EH (cell line): Measurements from ENCODE around the gene MRPS35.

Experiments
- DNase-seq: peaks from one replicate; pipeline ENCODE4 v3.0.0-alpha.2; 2015; ENCODE audit warnings: low read depth

MRPS35 gene

GRCh38 chr12:27772328-27773049, 61.9 kb downstream of the MRPS35 start:
- peak; percentile 81 for DNase-seq

DNA sequence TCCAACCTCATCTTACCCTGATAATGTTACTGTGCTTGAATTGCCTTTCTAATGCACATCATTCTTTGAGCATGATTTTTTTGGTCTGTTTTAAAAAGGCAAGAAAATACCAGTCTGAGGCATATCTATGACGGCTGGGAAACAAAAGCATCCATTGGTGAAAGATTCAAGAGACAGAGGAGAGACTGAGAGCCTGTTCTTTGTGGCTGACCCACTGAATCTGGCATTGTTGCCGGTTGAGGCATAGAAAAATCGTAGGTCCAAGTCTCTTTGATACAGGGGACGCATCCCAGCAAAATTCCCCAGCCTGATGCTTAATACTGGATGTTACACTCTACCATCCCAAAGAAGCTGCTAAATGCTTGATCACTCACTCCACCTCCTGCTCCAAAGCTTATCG, 66.5 kb downstream of the MRPS35 start:
- DNase-seq: no peak

- DNase-seq: no peak
These were observed 67.6 kb downstream of the MRPS35 start for GRCh38 chr12:27778206-27778605.

DNA sequence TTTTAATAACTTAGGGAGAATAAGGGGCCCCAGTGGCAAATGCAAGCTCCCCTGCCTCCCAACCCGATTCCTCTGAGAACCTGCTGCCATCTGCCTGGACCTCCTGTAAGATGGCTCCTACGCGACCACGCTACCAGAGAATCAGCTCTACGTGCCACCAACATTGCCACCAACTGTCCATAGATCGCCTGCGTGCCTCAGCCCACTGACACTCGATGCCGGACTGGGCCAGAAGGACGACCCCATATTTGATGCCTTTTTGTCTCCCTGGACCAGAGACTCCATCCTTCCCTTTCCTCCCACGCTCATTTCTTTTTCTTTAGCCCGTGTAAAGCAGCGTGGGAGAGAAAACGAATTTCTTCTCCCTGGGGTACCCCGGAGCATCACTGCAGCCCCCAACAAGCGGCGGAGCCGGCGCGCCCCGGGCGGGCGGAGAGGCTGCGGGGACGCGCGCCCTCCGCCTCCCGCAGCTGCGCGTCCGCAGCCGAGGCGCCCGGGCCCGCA, 68.8 kb downstream of the MRPS35 start:
- DNase-seq: peak; percentile 41

DNA sequence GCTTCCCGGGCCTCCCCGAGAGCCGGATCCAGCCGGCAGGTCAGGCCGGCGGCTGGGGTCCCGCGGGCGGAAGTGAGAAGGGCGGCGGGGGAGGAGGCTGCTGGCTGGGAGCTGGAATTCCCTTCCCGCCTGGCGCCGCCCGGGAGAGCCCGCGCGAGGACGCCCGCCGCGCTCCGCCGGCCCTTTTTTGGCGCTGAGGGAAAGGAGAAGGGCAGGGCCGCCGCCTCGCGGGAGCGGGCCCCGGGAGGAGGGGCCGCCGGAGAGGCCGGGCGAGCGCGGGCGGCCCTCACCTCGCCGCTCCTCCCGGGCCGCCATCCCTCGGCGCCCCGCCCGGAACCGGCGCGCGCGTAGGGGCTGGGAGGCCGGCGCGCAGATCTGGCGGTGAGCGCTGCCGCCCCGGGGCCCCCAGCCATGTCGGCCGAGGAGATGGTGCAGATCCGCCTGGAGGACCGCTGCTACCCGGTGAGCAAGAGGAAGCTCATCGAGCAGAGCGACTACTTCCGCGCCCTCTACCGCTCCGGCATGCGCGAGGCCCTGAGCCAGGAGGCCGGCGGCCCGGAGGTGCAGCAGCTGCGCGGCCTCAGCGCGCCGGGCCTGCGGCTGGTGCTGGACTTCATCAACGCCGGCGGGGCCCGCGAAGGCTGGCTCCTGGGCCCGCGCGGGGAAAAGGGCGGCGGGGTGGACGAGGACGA, 69.4 kb downstream of the MRPS35 start, which contains the start of the genes KLHL42 and MANSC4:
Gene KLHL42 (plus strand): TSS at position 314 of the 692 bp plus-strand sequence. CDS start 98 bp downstream, at position 412.
Gene MANSC4 (minus strand): TSS at position 317 of the 692 bp plus-strand sequence. CDS start 8,960 bp downstream, outside the sequence.
- DNase-seq: peak; percentile 83

GRCh38 chr12:27780612-27781408, 70.2 kb downstream of the MRPS35 start:
- peak; percentile 75 for DNase-seq

DNA sequence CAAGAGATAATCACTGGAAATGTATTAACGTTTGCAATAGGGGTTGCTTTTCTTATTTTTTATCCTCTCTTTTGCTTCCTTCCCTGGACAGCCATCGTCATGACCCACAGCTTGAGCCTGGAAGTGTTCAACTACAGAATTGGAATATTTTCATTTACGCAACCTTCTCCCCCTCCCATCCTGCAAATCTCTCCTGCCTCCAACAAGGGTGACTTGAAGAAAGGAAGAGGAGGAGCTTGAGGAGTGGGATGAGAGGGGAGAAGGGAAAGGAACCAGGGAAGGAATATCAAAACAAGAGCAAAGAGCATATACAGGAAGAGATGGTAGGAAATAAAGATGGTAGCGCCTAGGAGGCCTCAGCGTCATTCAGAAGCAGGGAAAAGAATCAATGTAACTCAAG, 71.0 kb downstream of the MRPS35 start:
- peak; percentile 29 for DNase-seq

- no peak for DNase-seq
These were observed 71.8 kb downstream of the MRPS35 start for GRCh38 chr12:27782481-27782880.

DNA sequence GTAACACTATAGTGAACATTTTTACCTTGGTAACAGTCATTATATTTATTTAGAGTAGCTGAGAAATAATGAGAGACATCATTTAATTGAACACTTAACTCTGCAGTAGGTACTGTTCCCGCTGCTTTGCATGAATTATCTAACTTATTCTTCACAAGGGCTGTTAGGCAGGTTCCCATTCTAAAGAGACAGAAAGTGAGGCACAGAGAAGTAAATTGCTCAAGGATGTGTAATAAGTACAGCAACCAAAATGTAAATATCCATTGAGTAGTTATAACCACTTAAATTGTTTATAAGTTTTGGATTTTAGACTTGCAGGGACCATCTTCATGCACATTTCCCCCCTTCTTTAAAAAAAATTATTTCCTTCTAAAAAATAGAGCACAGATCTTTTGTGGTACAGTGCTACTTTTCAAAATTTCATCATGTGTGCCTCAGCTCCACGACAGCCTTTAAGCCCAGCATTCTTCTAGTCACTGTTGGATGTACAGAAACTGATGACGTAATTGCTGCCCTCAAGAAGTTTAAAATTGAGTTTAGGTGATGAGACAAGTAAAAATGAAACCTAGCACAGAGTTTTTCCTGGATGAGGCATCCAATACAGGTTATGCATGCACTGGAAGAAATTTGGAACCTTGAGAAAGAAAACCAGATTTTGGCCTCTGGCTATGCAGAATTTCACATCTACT, 75.4 kb downstream of the MRPS35 start:
- DNase-seq: peak; percentile 74

- peak; percentile 46 for DNase-seq
These were observed 76.9 kb downstream of the MRPS35 start for GRCh38 chr12:27787559-27787958.

DNA sequence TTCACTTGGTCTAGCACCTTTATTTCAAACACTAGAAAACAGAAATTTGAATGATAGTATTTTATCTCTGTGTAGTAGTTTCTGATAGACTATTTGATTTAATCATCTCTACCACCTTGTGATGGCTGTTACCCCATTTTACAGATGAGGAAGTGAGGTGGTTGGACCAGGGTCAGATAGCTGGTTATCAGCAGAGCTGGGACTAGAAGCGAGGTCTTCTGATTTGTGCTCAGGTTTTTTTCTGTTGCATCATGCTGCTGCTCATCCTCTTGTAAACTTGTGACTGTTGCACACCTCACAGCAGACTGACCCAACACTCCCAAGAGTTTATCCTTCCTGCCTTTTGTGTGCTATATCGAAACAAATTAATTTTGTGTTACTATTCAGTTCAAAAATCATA, 79.5 kb downstream of the MRPS35 start:
- no peak for DNase-seq

GRCh38 chr12:27794818-27795584, 84.4 kb downstream of the MRPS35 start:
- DNase-seq: no peak

DNA sequence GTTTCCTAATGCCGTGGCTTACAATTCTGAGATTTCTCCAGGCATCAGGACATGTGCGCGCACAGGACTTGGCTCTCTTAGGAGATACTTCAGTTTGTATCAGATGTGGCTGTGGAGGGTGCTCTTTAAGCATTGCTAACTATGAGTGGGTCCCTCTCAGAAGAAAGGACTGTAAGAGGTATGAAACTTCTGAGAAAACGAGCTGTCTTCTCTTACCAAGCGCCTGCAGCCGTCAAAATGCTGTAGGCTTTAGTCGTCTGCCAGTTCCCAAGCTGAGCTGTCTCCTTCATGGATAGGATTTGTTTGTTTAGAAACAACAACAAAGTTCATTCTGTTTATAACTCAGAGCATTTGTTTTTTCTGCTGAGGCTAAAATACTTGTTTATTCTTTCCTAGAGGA, 85.5 kb downstream of the MRPS35 start:
- no peak for DNase-seq

DNA sequence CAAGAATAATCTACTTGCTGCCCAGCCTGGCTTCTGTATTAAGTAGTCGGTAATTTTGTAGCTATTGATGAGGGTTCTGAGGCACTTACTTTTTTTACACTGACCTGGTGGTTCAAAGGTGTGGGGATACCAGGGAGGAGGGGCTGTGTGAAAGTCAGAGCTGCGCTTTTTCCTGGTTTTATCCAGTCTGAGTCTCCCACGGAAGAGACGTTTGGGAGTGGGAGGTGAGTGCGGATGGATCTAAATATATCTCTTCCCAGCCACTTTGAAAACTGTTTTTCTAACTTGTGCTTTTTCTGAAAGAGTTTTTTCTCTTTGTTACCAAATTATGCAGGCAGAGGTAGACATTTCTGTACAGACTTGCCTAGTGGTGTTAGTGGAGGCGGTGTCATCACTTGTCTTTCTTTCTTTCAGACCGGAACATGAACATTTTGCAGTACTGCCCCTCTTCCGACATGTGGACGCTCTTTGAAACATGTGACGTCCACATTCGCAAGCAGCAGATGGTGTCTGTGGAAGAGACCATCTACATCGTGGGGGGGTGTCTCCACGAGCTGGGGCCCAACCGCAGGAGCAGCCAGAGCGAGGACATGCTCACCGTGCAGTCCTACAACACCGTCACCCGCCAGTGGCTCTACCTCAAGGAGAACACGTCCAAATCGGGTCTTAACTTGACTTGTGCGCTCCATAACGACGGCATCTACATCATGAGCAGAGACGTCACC, 86.8 kb downstream of the MRPS35 start:
- no peak for DNase-seq

DNA sequence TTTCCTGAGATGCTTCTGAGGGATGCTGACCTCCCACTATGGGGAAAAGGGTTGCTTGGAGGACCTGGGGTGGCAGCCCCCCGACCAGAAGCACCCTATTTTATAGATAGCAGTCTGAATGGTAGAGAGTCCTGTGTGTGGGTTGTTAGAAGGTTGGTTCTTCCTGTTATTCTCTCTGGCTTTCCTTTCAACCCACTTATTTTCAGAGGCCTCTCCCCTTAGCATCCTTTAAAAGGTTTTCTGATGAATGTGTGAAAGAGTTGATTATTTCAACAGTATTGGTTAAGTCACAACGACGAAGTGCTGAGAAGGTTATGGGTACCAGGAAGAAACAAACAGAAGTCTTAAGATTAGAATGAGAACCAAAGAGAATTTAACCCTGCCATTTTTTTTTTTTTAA, 90.2 kb downstream of the MRPS35 start:
- no peak for DNase-seq

- no peak for DNase-seq
These were observed 91.0 kb downstream of the MRPS35 start for GRCh38 chr12:27801630-27802029.

DNA sequence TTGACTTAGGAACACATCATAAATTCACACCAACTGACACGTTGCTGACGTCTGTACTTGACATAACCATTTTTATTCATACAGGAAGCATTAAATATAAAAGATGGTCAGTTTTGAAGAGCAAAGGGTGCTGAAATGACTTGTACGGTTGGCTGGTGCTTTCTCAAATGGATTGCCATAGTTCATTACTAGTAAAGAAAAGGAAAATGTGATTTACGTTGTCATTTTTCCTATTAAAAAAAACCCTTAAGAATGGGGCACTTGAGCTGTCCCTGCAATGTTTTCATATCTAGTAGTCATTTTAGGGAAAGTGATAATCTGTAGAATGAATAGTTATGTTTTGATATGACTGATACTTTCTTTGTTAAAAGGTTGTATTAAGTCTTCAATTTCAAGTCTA, 91.9 kb downstream of the MRPS35 start:
- DNase-seq: no peak

GRCh38 chr12:27802936-27803335, 92.3 kb downstream of the MRPS35 start:
- DNase-seq: no peak

GRCh38 chr12:27805238-27805637, 94.6 kb downstream of the MRPS35 start:
- DNase-seq: no peak
